Stimulated activated naive CD4-positive, alpha-beta T cell treated with Interleukin-2 at 50 U/mL for 16 hours (primary cell): ENCODE data around the gene CBFA2T3.
A peak's percentile ranks its signal among the peaks of the same experiment; 100 is the strongest.

Experiments used
- DNase-seq: peaks from one replicate; lab custom pipeline; 2025; lab: John Stamatoyannopoulos, UW

Gene CBFA2T3

GRCh38 chr16:88875703-88876234 lies 101.2 kb downstream of the CBFA2T3 start:
- no peak for DNase-seq

- DNase-seq = no peak
These were observed 101.9 kb downstream of the CBFA2T3 start for GRCh38 chr16:88874938-88875599.

GRCh38 chr16:88872650-88873331 lies 104.2 kb downstream of the CBFA2T3 start:
- no peak for DNase-seq

GRCh38 chr16:88871730-88872416 lies 105.1 kb downstream of the CBFA2T3 start:
- DNase-seq = no peak

- no peak for DNase-seq
These were observed 105.7 kb downstream of the CBFA2T3 start for GRCh38 chr16:88871349-88871702.

- no peak for DNase-seq
These were observed 106.2 kb downstream of the CBFA2T3 start for GRCh38 chr16:88870608-88871348.

- DNase-seq = no peak
These were observed 107.4 kb downstream of the CBFA2T3 start for GRCh38 chr16:88869673-88869980.

- no peak for DNase-seq
These were observed 107.9 kb downstream of the CBFA2T3 start for GRCh38 chr16:88868974-88869672.

- DNase-seq = no peak
These were observed 109.3 kb downstream of the CBFA2T3 start for GRCh38 chr16:88867581-88868246.

- no peak for DNase-seq
These were observed 110.7 kb downstream of the CBFA2T3 start, which contains the start of gene PABPN1L for GRCh38 chr16:88866151-88866920. TSS of gene PABPN1L (minus strand) at chr16:88866660. CDS start at chr16:88866606, 54 bp downstream.

- no peak for DNase-seq
These were observed 111.3 kb downstream of the CBFA2T3 start for GRCh38 chr16:88865742-88866141.

- no peak for DNase-seq
These were observed 111.7 kb downstream of the CBFA2T3 start for GRCh38 chr16:88865310-88865709.

- DNase-seq = no peak
These were observed 112.5 kb downstream of the CBFA2T3 start for GRCh38 chr16:88864521-88864920.

GRCh38 chr16:88864099-88864498 lies 112.9 kb downstream of the CBFA2T3 start:
- DNase-seq = no peak

- DNase-seq = no peak
These were observed 113.6 kb downstream of the CBFA2T3 start for GRCh38 chr16:88863426-88863825.

- DNase-seq = no peak
These were observed 114.0 kb downstream of the CBFA2T3 start for GRCh38 chr16:88862968-88863367.

GRCh38 chr16:88861359-88861758 lies 115.6 kb downstream of the CBFA2T3 start:
- DNase-seq = no peak

GRCh38 chr16:88859381-88860091 lies 117.5 kb downstream of the CBFA2T3 start:
- DNase-seq = no peak

- peak; percentile 75 for DNase-seq
These were observed 119.2 kb downstream of the CBFA2T3 start for GRCh38 chr16:88857728-88858339.
